ENCODE data around the gene UBAP1. TPM values are rescaled to one million over a fixed set of nuclear protein-coding genes. Genes with fewer than 3 reads are reported as not detected.

The UBAP1 gene
- total and polyA plus RNA-seq, 2 of the 4 experiments (the other 2 are of a cell fraction): 30.6 to 37.0 TPM

DNA sequence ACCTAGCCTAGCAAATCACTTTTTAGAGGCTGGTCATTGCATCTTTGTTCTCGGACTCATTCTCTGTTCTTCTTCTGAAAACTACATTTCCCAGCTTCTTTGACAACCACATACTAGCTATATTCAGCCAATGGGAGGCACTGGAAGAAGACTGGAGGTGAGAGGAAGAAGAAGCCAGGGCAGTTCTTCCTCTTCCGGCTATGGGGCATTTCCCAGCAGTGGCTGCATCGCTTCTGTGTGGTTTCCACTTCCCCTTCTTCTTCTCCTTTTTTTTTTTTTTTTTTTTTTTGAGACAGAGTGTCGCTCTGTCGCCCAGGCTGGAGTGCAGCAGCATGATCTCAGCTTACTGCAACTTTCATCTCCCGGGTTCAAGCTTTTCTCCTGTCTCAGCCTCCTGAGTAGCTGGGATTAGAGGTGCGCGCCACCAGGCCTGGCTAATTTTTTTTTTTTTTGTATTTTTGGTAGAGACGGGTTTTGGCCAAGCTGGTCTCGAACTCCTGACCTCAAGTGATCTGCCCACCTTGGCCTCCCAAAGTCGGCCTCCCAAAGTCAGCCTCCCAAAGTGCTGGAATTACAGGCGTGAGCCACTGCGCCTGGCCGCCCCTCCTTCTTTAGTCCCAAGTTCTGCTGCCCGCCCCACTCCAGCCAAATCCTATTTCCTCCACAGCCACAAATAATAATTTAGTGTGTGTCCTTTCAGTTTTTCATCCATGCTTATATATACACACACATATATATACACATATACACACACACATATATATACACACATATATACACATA lies 6.9 kb upstream of the UBAP1 start:
- no peak overlapping the region for H2BK20ac ChIP-seq (ENCODE audit: low read depth, low read length)
- in situ Hi-C loops (cut with MboI; ENCODE audit: low sequenced_read_pairs) (no loop called here), intact Hi-C loops (cut with micrococcal nuclease) (no loop called here), dilution Hi-C loops (cut with HindIII; ENCODE audit: low sequenced_read_pairs, unreplicated experiment) (no loop called here)
- no peak overlapping the region for H3K4ac ChIP-seq (ENCODE audit: low read depth, low read length)
- H2AK9ac ChIP-seq (replicated peaks; ENCODE audit: low read depth, low read length, poor library complexity): no peak overlapping the region
- TF ChIP-seq, protein P1, sequence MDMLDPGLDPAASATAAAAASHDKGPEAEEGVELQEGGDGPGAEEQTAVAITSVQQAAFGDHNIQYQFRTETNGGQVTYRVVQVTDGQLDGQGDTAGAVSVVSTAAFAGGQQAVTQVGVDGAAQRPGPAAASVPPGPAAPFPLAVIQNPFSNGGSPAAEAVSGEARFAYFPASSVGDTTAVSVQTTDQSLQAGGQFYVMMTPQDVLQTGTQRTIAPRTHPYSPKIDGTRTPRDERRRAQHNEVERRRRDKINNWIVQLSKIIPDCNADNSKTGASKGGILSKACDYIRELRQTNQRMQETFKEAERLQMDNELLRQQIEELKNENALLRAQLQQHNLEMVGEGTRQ (IDR thresholded peaks at IDR 0.05; ENCODE audit: low read depth, low read length): no peak
- TF ChIP-seq, protein P2, sequence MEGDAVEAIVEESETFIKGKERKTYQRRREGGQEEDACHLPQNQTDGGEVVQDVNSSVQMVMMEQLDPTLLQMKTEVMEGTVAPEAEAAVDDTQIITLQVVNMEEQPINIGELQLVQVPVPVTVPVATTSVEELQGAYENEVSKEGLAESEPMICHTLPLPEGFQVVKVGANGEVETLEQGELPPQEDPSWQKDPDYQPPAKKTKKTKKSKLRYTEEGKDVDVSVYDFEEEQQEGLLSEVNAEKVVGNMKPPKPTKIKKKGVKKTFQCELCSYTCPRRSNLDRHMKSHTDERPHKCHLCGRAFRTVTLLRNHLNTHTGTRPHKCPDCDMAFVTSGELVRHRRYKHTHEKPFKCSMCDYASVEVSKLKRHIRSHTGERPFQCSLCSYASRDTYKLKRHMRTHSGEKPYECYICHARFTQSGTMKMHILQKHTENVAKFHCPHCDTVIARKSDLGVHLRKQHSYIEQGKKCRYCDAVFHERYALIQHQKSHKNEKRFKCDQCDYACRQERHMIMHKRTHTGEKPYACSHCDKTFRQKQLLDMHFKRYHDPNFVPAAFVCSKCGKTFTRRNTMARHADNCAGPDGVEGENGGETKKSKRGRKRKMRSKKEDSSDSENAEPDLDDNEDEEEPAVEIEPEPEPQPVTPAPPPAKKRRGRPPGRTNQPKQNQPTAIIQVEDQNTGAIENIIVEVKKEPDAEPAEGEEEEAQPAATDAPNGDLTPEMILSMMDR (conservative IDR thresholded peaks at IDR 0.05; ENCODE audit: low read depth, low read length): no peak
- TF ChIP-seq RAD21 (IDR thresholded peaks at IDR 0.05; ENCODE audit: low read length): no peak
- no peak for TF ChIP-seq MAFK (IDR thresholded peaks at IDR 0.05; ENCODE audit: low read depth, low read length)
- TF ChIP-seq RCOR1 (IDR thresholded peaks at IDR 0.05; ENCODE audit: insufficient replicate concordance, low read length): no peak
- no peak for TF ChIP-seq BHLHE40 (IDR thresholded peaks at IDR 0.05; ENCODE audit: low read depth, low read length)
- no peak for TF ChIP-seq RFX5 (IDR thresholded peaks at IDR 0.05; ENCODE audit: low read depth, low read length)
- TF ChIP-seq POLR2A (IDR thresholded peaks at IDR 0.05; ENCODE audit: low read depth, low read length): no peak
- TF ChIP-seq FOS (IDR thresholded peaks at IDR 0.05; ENCODE audit: low read depth, low read length): no peak
- TF ChIP-seq CHD1 (IDR thresholded peaks at IDR 0.05; ENCODE audit: low read depth, low read length): no peak
- TF ChIP-seq MXI1 (IDR thresholded peaks at IDR 0.05; ENCODE audit: borderline replicate concordance, low read depth, low read length): no peak
- TF ChIP-seq NFE2L2 (IDR thresholded peaks at IDR 0.05; ENCODE audit: low read depth, low read length): no peak
- TF ChIP-seq, protein P3, sequence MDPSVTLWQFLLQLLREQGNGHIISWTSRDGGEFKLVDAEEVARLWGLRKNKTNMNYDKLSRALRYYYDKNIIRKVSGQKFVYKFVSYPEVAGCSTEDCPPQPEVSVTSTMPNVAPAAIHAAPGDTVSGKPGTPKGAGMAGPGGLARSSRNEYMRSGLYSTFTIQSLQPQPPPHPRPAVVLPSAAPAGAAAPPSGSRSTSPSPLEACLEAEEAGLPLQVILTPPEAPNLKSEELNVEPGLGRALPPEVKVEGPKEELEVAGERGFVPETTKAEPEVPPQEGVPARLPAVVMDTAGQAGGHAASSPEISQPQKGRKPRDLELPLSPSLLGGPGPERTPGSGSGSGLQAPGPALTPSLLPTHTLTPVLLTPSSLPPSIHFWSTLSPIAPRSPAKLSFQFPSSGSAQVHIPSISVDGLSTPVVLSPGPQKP (IDR thresholded peaks at IDR 0.05; ENCODE audit: borderline replicate concordance, low read depth, low read length): no peak
- TF ChIP-seq CEBPB (IDR thresholded peaks at IDR 0.05; ENCODE audit: low read depth, low read length): no peak
- TF ChIP-seq MAZ (IDR thresholded peaks at IDR 0.05; ENCODE audit: borderline replicate concordance, low read depth, low read length): no peak
- no peak for TF ChIP-seq SMC3 (IDR thresholded peaks at IDR 0.05; ENCODE audit: low read depth, low read length)
- POLR2A ChIA-PET (ENCODE audit: unreplicated experiment): no interaction called here
- H3K4me2 ChIP-seq (ENCODE audit: low read depth, low read length): no peak overlapping the region
- H3K4me3 ChIP-seq (ENCODE audit: insufficient read depth, low read depth, low read length): no peak overlapping the region
- H3K56ac ChIP-seq (ENCODE audit: extremely low read depth, insufficient read depth, low read length): no peak overlapping the region
- no TSS peak for BruUV-seq (replicated peaks)
- H4K5ac ChIP-seq (ENCODE audit: low read depth, low read length): no peak overlapping the region
- no peaks in the 10 kb centered on the region for H4K20me1 ChIP-seq (ENCODE audit: insufficient read depth, low read length)
- CTCF ChIA-PET: no interaction called here
- no peaks in the 10 kb centered on the region for H3K79me1 ChIP-seq (ENCODE audit: low read depth in 1 of 2, low read length in 2 of 2)
- no peaks in the 10 kb centered on the region for H3K4me1 ChIP-seq (ENCODE audit: control insufficient read depth, insufficient read depth, low read length)
- H2AFZ ChIP-seq (replicated peaks; ENCODE audit: low read length, poor library complexity): no peak overlapping the region
- ATAC-seq (ENCODE audit: low read depth): no peak
- no peak overlapping the region for H3K18ac ChIP-seq (ENCODE audit: low read depth, low read length)
- no peak overlapping the region for H2BK15ac ChIP-seq (ENCODE audit: low read depth, low read length)
- no peaks in the 10 kb centered on the region for H3K9me1 ChIP-seq (ENCODE audit: insufficient read depth, low read length)
- H3K27me3 ChIP-seq (ENCODE audit: control insufficient read depth, insufficient read depth, low read length): peaks cover 2% of the 10 kb centered on the region; the same call in 1 of the 2 replicates
- 100% methylated on average over 1 of the region's 15 CpGs; no CpG with 5 or more reads in 1 of the 2 experiments for WGBS, 2 experiments (ENCODE audit: extremely low coverage in 2 of 2, insufficient read length in 1 of 2)
- no peaks in the 10 kb centered on the region for H3K36me3 ChIP-seq (ENCODE audit: control insufficient read depth, insufficient read depth, low read length)
- no peak overlapping the region for H4K91ac ChIP-seq (ENCODE audit: insufficient read depth, low read depth, low read length)
- no peak overlapping the region for H3K14ac ChIP-seq (replicated peaks; ENCODE audit: low read depth, low read length)
- no peaks in the 10 kb centered on the region for H3K9me3 ChIP-seq (ENCODE audit: control insufficient read depth, insufficient read depth, low read length)
- DNase-seq: no peak
- no peak overlapping the region for H4K8ac ChIP-seq (ENCODE audit: low read depth in 2 of 2, low read length in 2 of 2)
- no peak overlapping the region for H2BK120ac ChIP-seq (ENCODE audit: low read depth, low read length)
- H2BK5ac ChIP-seq (ENCODE audit: low read depth, low read length, poor library complexity, severe bottlenecking): no peak overlapping the region
- no peak overlapping the region for H3K9ac ChIP-seq (ENCODE audit: low read depth, low read length)
- H3K23ac ChIP-seq (ENCODE audit: low read depth, low read length): no peak overlapping the region
- H2AK5ac ChIP-seq (ENCODE audit: low read depth, low read length): no peak overlapping the region
- no peak overlapping the region for H3K27ac ChIP-seq (ENCODE audit: insufficient read depth, low read length)

Measured in IMR-90 (cell line).